HEK293 (cell line): ENCODE measurements around the gene PKNOX2.

Experiments
- CTCF ChIA-PET: fragments of 350-600 bp; formaldehyde crosslinking; extraction: SDS; loops from one replicate; lab custom pipeline; 2021; ENCODE audit warnings: antibody characterized with exemption; lab: Yijun Ruan, JAX
- POLR2A ChIA-PET: fragments of 300-600 bp; formaldehyde crosslinking; extraction: SDS; loops from one replicate; lab custom pipeline; 2020; ENCODE audit warnings: antibody characterized with exemption, inconsistent platforms; lab: Yijun Ruan, JAX
- H3K27ac ChIP-seq: fragments of 200-500 bp; sonication (Bioruptor generic); 2 replicates; pipeline ENCODE4 v1.5.1; 2014; ENCODE audit warnings: low read depth, low read length, control low read depth, inconsistent platforms; ENCODE audit errors: extremely low read depth
- H3K36me3 ChIP-seq, 2 experiments: fragments of 200-500 bp in 1 of 2; sonication (Bioruptor generic) in 1 of 2; 1 replicate in 1 of 2; 2 replicates in 1 of 2; pipeline ENCODE4 v1.5.1; 2014 to 2017; ENCODE audit warnings: inconsistent platforms in 2 of 2, low read length in 2 of 2; ENCODE audit not compliant: control insufficient read depth in 2 of 2, insufficient read depth in 1 of 2
- H3K4me1 ChIP-seq: fragments of 200-500 bp; sonication (Bioruptor generic); 2 replicates; pipeline ENCODE4 v1.5.1; 2014; ENCODE audit warnings: mild to moderate bottlenecking, low read length, inconsistent platforms; ENCODE audit not compliant: control insufficient read depth, insufficient read depth
- H3K4me3 ChIP-seq: 2 replicates; pipeline ENCODE4 v1.5.1; 2011; ENCODE audit warnings: low read depth, mild to moderate bottlenecking, control low read depth, low read length, moderate library complexity
- H3K9me3 ChIP-seq: fragments of 200-500 bp; sonication (Bioruptor generic); 2 replicates; pipeline ENCODE4 v1.5.1; 2014; ENCODE audit warnings: low read depth, low read length, inconsistent platforms; ENCODE audit not compliant: control insufficient read depth, insufficient read depth
- FEZF1 ChIP-seq: fragments of 450-650 bp; formaldehyde crosslinking; IDR thresholded peaks from 2 replicates; pipeline ENCODE4 v1.5.1; 2016; ENCODE audit warnings: missing biosample characterization, missing genetic modification characterization
- GLI4 ChIP-seq: fragments of 450-650 bp; formaldehyde crosslinking; IDR thresholded peaks from 2 replicates; pipeline ENCODE4 v1.5.1; 2016; ENCODE audit warnings: missing biosample characterization, missing genetic modification characterization
- GLIS2 ChIP-seq: fragments of 450-650 bp; formaldehyde crosslinking; IDR thresholded peaks from 2 replicates; pipeline ENCODE4 v1.5.1; 2016; ENCODE audit warnings: missing biosample characterization, missing genetic modification characterization
- INSM2 ChIP-seq: fragments of 450-650 bp; formaldehyde crosslinking; IDR thresholded peaks from 2 replicates; pipeline ENCODE4 v1.5.1; 2016; ENCODE audit warnings: missing biosample characterization, missing genetic modification characterization
- OVOL3 ChIP-seq: fragments of 450-650 bp; formaldehyde crosslinking; IDR thresholded peaks from 2 replicates; pipeline ENCODE4 v1.5.1; 2016; ENCODE audit warnings: missing biosample characterization, missing genetic modification characterization
- REST ChIP-seq: fragments of 450-650 bp; formaldehyde crosslinking; IDR thresholded peaks from 2 replicates; pipeline ENCODE4 v1.5.1; 2016; ENCODE audit warnings: missing biosample characterization, missing genetic modification characterization
- TCF7L2 ChIP-seq: IDR thresholded peaks from 2 replicates; pipeline ENCODE4 v1.6.1; 2011; ENCODE audit warnings: low read depth, mild to moderate bottlenecking, inconsistent platforms, low read length, moderate library complexity, borderline replicate concordance
- YY2 ChIP-seq: fragments of 450-650 bp; formaldehyde crosslinking; IDR thresholded peaks from 2 replicates; pipeline ENCODE4 v1.5.1; 2016; ENCODE audit warnings: missing biosample characterization, missing genetic modification characterization
- ZBTB1 ChIP-seq: fragments of 450-650 bp; formaldehyde crosslinking; IDR thresholded peaks from 2 replicates; pipeline ENCODE4 v1.5.1; 2016; ENCODE audit warnings: missing biosample characterization, missing genetic modification characterization
- ZBTB26 ChIP-seq: fragments of 450-650 bp; formaldehyde crosslinking; optimal IDR thresholded peaks from 2 replicates; pipeline ENCODE3; 2016; ENCODE audit warnings: missing biosample characterization, mild to moderate bottlenecking, missing genetic modification characterization
- ZIC2 ChIP-seq: fragments of 450-650 bp; formaldehyde crosslinking; IDR thresholded peaks from 2 replicates; pipeline ENCODE4 v1.5.1; 2016; ENCODE audit warnings: missing biosample characterization, missing genetic modification characterization
- ZNF10 ChIP-seq: fragments of 450-650 bp; formaldehyde crosslinking; IDR thresholded peaks from 2 replicates; pipeline ENCODE4 v1.5.1; 2017; ENCODE audit warnings: missing biosample characterization, missing genetic modification characterization
- ZNF114 ChIP-seq: fragments of 450-650 bp; formaldehyde crosslinking; IDR thresholded peaks from 2 replicates; pipeline ENCODE4 v1.5.0; 2017; ENCODE audit warnings: missing biosample characterization, missing genetic modification characterization
- ZNF140 ChIP-seq: fragments of 450-650 bp; formaldehyde crosslinking; IDR thresholded peaks from 2 replicates; pipeline ENCODE4 v1.5.1; 2016; ENCODE audit warnings: missing biosample characterization, missing genetic modification characterization
- ZNF292 ChIP-seq: fragments of 450-650 bp; formaldehyde crosslinking; IDR thresholded peaks from 2 replicates; pipeline ENCODE4 v1.5.1; 2016; ENCODE audit warnings: low read depth, missing biosample characterization, missing genetic modification characterization, borderline replicate concordance
- ZNF350 ChIP-seq: fragments of 450-650 bp; formaldehyde crosslinking; IDR thresholded peaks from 2 replicates; pipeline ENCODE4 v1.5.0; 2017; ENCODE audit warnings: missing biosample characterization, mild to moderate bottlenecking, missing genetic modification characterization
- ZNF514 ChIP-seq: fragments of 450-650 bp; formaldehyde crosslinking; IDR thresholded peaks from 2 replicates; pipeline ENCODE4 v1.5.1; 2016; ENCODE audit warnings: missing biosample characterization, missing genetic modification characterization
- ZNF580 ChIP-seq: fragments of 450-650 bp; formaldehyde crosslinking; IDR thresholded peaks from 2 replicates; pipeline ENCODE4 v1.5.1; 2016; ENCODE audit warnings: missing biosample characterization, missing genetic modification characterization
- ZNF600 ChIP-seq: fragments of 450-650 bp; formaldehyde crosslinking; IDR thresholded peaks from 2 replicates; pipeline ENCODE4 v1.5.1; 2016; ENCODE audit warnings: missing biosample characterization, missing genetic modification characterization
- ZNF639 ChIP-seq: fragments of 450-650 bp; formaldehyde crosslinking; IDR thresholded peaks from 2 replicates; pipeline ENCODE4 v1.5.1; 2016; ENCODE audit warnings: missing biosample characterization, missing genetic modification characterization
- ZNF747 ChIP-seq: fragments of 450-650 bp; formaldehyde crosslinking; IDR thresholded peaks from 2 replicates; pipeline ENCODE4 v1.5.1; 2016; ENCODE audit warnings: missing biosample characterization, missing genetic modification characterization
- ZNF76 ChIP-seq: fragments of 450-650 bp; formaldehyde crosslinking; IDR thresholded peaks from 2 replicates; pipeline ENCODE4; 2016; ENCODE audit warnings: low read depth, missing biosample characterization, missing genetic modification characterization, borderline replicate concordance
- ZNF777 ChIP-seq: fragments of 450-650 bp; formaldehyde crosslinking; IDR thresholded peaks from 2 replicates; pipeline ENCODE4 v1.5.1; 2017; ENCODE audit warnings: missing biosample characterization, missing genetic modification characterization, borderline replicate concordance

The PKNOX2 gene

GRCh38 chr11:125356797-125357196 is 192.2 kb downstream of the PKNOX2 start:
- H3K9me3 ChIP-seq: no peaks in the 10 kb centered on the region
- no peaks in the 10 kb centered on the region for H3K36me3 ChIP-seq
- TF ChIP-seq ZNF140 (tag by site-specific recombination): no peak
- peak; percentile 43 for TF ChIP-seq ZIC2 (tag by site-specific recombination)
- TF ChIP-seq ZNF777 (tag by site-specific recombination): no peak
- TF ChIP-seq ZNF114: no peak
- TF ChIP-seq, all 188 proteins: peak for 1
- CTCF ChIA-PET: interaction anchor here (0.6 to 6.7 kb wide), 8 partner anchors 11 to 490 kb away, joined by 3 to 46 read pairs (median 4); no protein-coding TSS in a partner anchor
- Histone ChIP-seq H3K4me1 (no peaks in the 10 kb centered on the region), H3K4me3 (no peak overlapping the region), H3K27ac (no peak overlapping the region)
- POLR2A ChIA-PET: no interaction called here

- POLR2A ChIA-PET: no interaction called here
- Histone ChIP-seq H3K4me3 (no peak overlapping the region), H3K36me3 (no peaks in the 10 kb centered on the region), H3K27ac (no peak overlapping the region), H3K4me1 (no peaks in the 10 kb centered on the region), H3K9me3 (no peaks in the 10 kb centered on the region)
- TF ChIP-seq TCF7L2 (no peak), FEZF1 (no peak), ZBTB1 (tag by site-specific recombination) (no peak), ZNF350 (tag by site-specific recombination) (no peak), ZNF514 (tag by site-specific recombination) (no peak), OVOL3 (tag by site-specific recombination) (no peak), ZNF600 (tag by site-specific recombination) (no peak), ZIC2 (tag by site-specific recombination) (no peak), YY2 (tag by site-specific recombination) (no peak), ZNF76 (tag by site-specific recombination) (no peak), GLIS2 (tag by site-specific recombination) (no peak), ZBTB26 (tag by site-specific recombination) (no peak), ZNF747 (tag by site-specific recombination) (no peak), ZNF292 (tag by site-specific recombination) (no peak), ZNF10 (tag by site-specific recombination) (no peak), ZNF639 (tag by site-specific recombination) (no peak), REST (tag by site-specific recombination) (no peak), ZNF580 (no peak), INSM2 (no peak), GLI4 (tag by site-specific recombination) (no peak)
- CTCF ChIA-PET: interaction anchor here (0.5 to 6.7 kb wide), 7 partner anchors 12 to 491 kb away, joined by 3 to 46 read pairs (median 4); no protein-coding TSS in a partner anchor
These were observed 193.0 kb downstream of the PKNOX2 start for GRCh38 chr11:125357551-125357950.
